SK-N-SH (cell line): Measurements from ENCODE around the gene SAE1.
A peak's percentile ranks its signal among the peaks of the same experiment; 100 is the strongest.

Experiments used
- CTCF ChIP-seq: fragments of 200-600 bp; sonication (generic); IDR thresholded peaks from 2 replicates; pipeline ENCODE4 v1.6.1; 2017; ENCODE audit warnings: antibody characterized with exemption, mild to moderate bottlenecking, moderate library complexity
- ELF1 ChIP-seq: IDR thresholded peaks from 2 replicates; pipeline ENCODE4 v1.4.0; 2012
- MXI1 ChIP-seq: IDR thresholded peaks from 2 replicates; pipeline ENCODE4 v1.6.1; 2012; ENCODE audit warnings: mild to moderate bottlenecking, low read depth, low read length, improper control_type of control experiment
- POLR2AphosphoS5 ChIP-seq: IDR thresholded peaks from 2 replicates; pipeline ENCODE4 v1.6.1; 2012; ENCODE audit warnings: low read depth, low read length
- RAD21 ChIP-seq: IDR thresholded peaks from 2 replicates; pipeline ENCODE4 v1.6.1; 2012; ENCODE audit warnings: mild to moderate bottlenecking, low read length
- SIN3A ChIP-seq: IDR thresholded peaks from 2 replicates; pipeline ENCODE4 v1.6.1; 2012; ENCODE audit warnings: low read depth, mild to moderate bottlenecking, low read length, moderate library complexity, borderline replicate concordance
- USF2 ChIP-seq: fragments of 150-350 bp; IDR thresholded peaks from 2 replicates; pipeline ENCODE4 v1.6.1; 2017; ENCODE audit warnings: antibody characterized with exemption, low read length, low read depth, borderline replicate concordance
- ZBTB33 ChIP-seq: IDR thresholded peaks from 2 replicates; pipeline ENCODE4 v1.4.0; 2012; ENCODE audit warnings: low read depth, borderline replicate concordance

GRCh38 chr19:47187335-47187655 is 56.7 kb downstream of the SAE1 start:
- TF ChIP-seq RAD21 (no peak), USF2 (no peak), SIN3A (no peak), ELF1 (no peak), CTCF (no peak), ZBTB33 (no peak), POLR2AphosphoS5 (no peak), MXI1 (peak; percentile 66; the same call in 1 of the 2 replicates)
